H9 (cell line): ENCODE measurements around the gene SORCS2. TPM values are rescaled to one million over a fixed set of nuclear protein-coding genes. Genes with fewer than 3 reads are reported as not detected.

Experiments used
- DNase-seq: peaks from one replicate; pipeline ENCODE4 v3.0.0-alpha.2; 2017
- H2AFZ ChIP-seq: one replicate; pipeline ENCODE4 v1.6.1; 2013; ENCODE audit warnings: mild to moderate bottlenecking, low read length, control low read depth, moderate library complexity
- H2AK5ac ChIP-seq: 2 replicates; pipeline ENCODE4 v1.6.1; 2013; ENCODE audit warnings: low read length, control low read depth, mixed read lengths; ENCODE audit not compliant: insufficient read length
- H2BK120ac ChIP-seq: one replicate; pipeline ENCODE4 v1.6.1; 2013; ENCODE audit warnings: low read depth, mild to moderate bottlenecking, low read length, control low read depth, inconsistent platforms; ENCODE audit not compliant: poor library complexity, severe bottlenecking
- H2BK12ac ChIP-seq: 2 replicates; pipeline ENCODE4 v1.6.1; 2013; ENCODE audit warnings: low read length, control low read depth, mixed read lengths, low read depth; ENCODE audit not compliant: insufficient read length
- H2BK15ac ChIP-seq: 2 replicates; pipeline ENCODE4 v1.6.1; 2013; ENCODE audit warnings: low read depth, low read length, control low read depth
- H2BK20ac ChIP-seq: one replicate; pipeline ENCODE4 v1.6.1; 2013; ENCODE audit warnings: low read depth, mild to moderate bottlenecking, low read length, control low read depth, inconsistent platforms; ENCODE audit not compliant: poor library complexity, severe bottlenecking
- H2BK5ac ChIP-seq: 2 replicates; pipeline ENCODE4 v1.6.1; 2013; ENCODE audit warnings: low read length, control low read depth, mixed read lengths; ENCODE audit not compliant: insufficient read length
- H3K14ac ChIP-seq: 2 replicates; pipeline ENCODE4 v1.6.1; 2013; ENCODE audit warnings: low read length, control low read depth; ENCODE audit not compliant: insufficient read depth
- H3K18ac ChIP-seq: 2 replicates; pipeline ENCODE4 v1.6.1; 2013; ENCODE audit warnings: low read depth, mild to moderate bottlenecking, mixed read lengths, low read length, control low read depth; ENCODE audit not compliant: insufficient read length
- H3K23ac ChIP-seq: 2 replicates; pipeline ENCODE4 v1.6.1; 2013; ENCODE audit warnings: low read length, control low read depth, mixed read lengths, low read depth; ENCODE audit not compliant: insufficient read length
- H3K23me2 ChIP-seq: 2 replicates; pipeline ENCODE4 v1.6.1; 2013; ENCODE audit warnings: low read depth, mild to moderate bottlenecking, mixed read lengths, low read length, control low read depth; ENCODE audit not compliant: insufficient read length, poor library complexity, severe bottlenecking
- H3K27ac ChIP-seq: 2 replicates; pipeline ENCODE4 v1.5.1; 2013; ENCODE audit warnings: low read length, control low read depth, mixed read lengths, low read depth; ENCODE audit not compliant: insufficient read length
- H3K27me3 ChIP-seq: 2 replicates; pipeline ENCODE4 v1.6.1; 2013; ENCODE audit warnings: low read length, control low read depth, inconsistent platforms; ENCODE audit not compliant: insufficient read depth
- H3K4ac ChIP-seq: 2 replicates; pipeline ENCODE4 v1.6.1; 2013; ENCODE audit warnings: low read depth, mild to moderate bottlenecking, control low read depth, inconsistent platforms, low read length, moderate library complexity
- H3K4me1 ChIP-seq: 2 replicates; pipeline ENCODE4 v1.6.1; 2013; ENCODE audit warnings: low read length, control low read depth, inconsistent platforms; ENCODE audit not compliant: insufficient read depth
- H3K4me2 ChIP-seq: 2 replicates; pipeline ENCODE4 v1.6.1; 2013; ENCODE audit warnings: low read length, control low read depth, mixed read lengths; ENCODE audit not compliant: insufficient read length, insufficient read depth
- H3K56ac ChIP-seq: 2 replicates; pipeline ENCODE4 v1.6.1; 2013; ENCODE audit warnings: low read depth, mild to moderate bottlenecking, mixed read lengths, low read length, control low read depth; ENCODE audit not compliant: insufficient read length
- H3K79me1 ChIP-seq: 2 replicates; pipeline ENCODE4 v1.6.1; 2013; ENCODE audit warnings: low read depth, mild to moderate bottlenecking, moderate library complexity, low read length, control low read depth, inconsistent platforms; ENCODE audit not compliant: insufficient read depth, poor library complexity, severe bottlenecking
- H3K79me2 ChIP-seq: 2 replicates; pipeline ENCODE4 v1.6.1; 2013; ENCODE audit warnings: low read length, control low read depth, inconsistent platforms; ENCODE audit not compliant: insufficient read depth
- H3K9ac ChIP-seq: 2 replicates; pipeline ENCODE4 v1.6.1; 2013; ENCODE audit warnings: low read length, control low read depth, mixed read lengths; ENCODE audit not compliant: insufficient read length; ENCODE audit errors: extremely low read depth
- H3K9me3 ChIP-seq: one replicate; pipeline ENCODE4 v1.6.1; 2013; ENCODE audit warnings: low read depth, low read length, inconsistent platforms; ENCODE audit not compliant: control insufficient read depth
- H3T11ph ChIP-seq: one replicate; pipeline ENCODE4 v1.6.1; 2013; ENCODE audit warnings: mild to moderate bottlenecking, low read length, control low read depth, inconsistent platforms
- H4K20me1 ChIP-seq: one replicate; pipeline ENCODE4 v1.6.1; 2013; ENCODE audit not compliant: control insufficient read depth, insufficient read length, insufficient read depth
- H4K5ac ChIP-seq: 2 replicates; pipeline ENCODE4 v1.6.1; 2013; ENCODE audit warnings: low read depth, mild to moderate bottlenecking, mixed read lengths, low read length, control low read depth; ENCODE audit not compliant: insufficient read length
- H4K8ac ChIP-seq: replicated peaks from 2 replicates; pipeline ENCODE4 v1.6.1; 2013; ENCODE audit warnings: low read length, control low read depth, mixed read lengths, low read depth; ENCODE audit not compliant: insufficient read length
- H4K91ac ChIP-seq: 2 replicates; pipeline ENCODE4 v1.6.1; 2013; ENCODE audit warnings: low read depth, mild to moderate bottlenecking, moderate library complexity, mixed read lengths, low read length, control low read depth; ENCODE audit not compliant: insufficient read length
- H3K27ac Mint-ChIP-seq, 3 experiments: 2 replicates in 2 of 3; 3 replicates in 1 of 3; pipeline ENCODE4 v1.8.0; 2020 to 2021; ENCODE audit warnings: mixed read lengths in 3 of 3, mild to moderate bottlenecking in 1 of 3, moderate library complexity in 1 of 3
- H3K27me3 Mint-ChIP-seq: 2 replicates; pipeline ENCODE4 v1.8.0; 2021; ENCODE audit warnings: low read depth, mild to moderate bottlenecking, moderate library complexity, mixed read lengths
- H3K36me3 Mint-ChIP-seq, 3 experiments: 2 replicates in 2 of 3; 3 replicates in 1 of 3; pipeline ENCODE4 v1.8.0; 2020 to 2021; ENCODE audit warnings: low read depth in 3 of 3, mixed read lengths in 3 of 3; ENCODE audit not compliant: insufficient read depth in 1 of 3
- H3K4me1 Mint-ChIP-seq, 2 experiments: 2 replicates each; pipeline ENCODE4 v1.8.0; 2020; ENCODE audit warnings: mixed read lengths in 2 of 2
- H3K4me3 Mint-ChIP-seq, 2 experiments: 2 replicates in 1 of 2; 3 replicates in 1 of 2; pipeline ENCODE4 v1.8.0; 2020 to 2021; ENCODE audit warnings: mild to moderate bottlenecking in 2 of 2, mixed read lengths in 2 of 2, moderate library complexity in 1 of 2
- H3K9me3 Mint-ChIP-seq, 2 experiments: 2 replicates in 1 of 2; 3 replicates in 1 of 2; pipeline ENCODE4 v1.8.0; 2020; ENCODE audit warnings: mild to moderate bottlenecking in 2 of 2, mixed read lengths in 2 of 2, moderate library complexity in 1 of 2
- WGBS: extraction: QIAGEN DNeasy Blood & Tissue Kit; methylation state at CpG from one replicate; pipeline ENCODE4 v1.1.7; 2013; ENCODE audit warnings: missing lambda C conversion rate, low lambda C conversion rate, mixed read lengths; ENCODE audit not compliant: insufficient read length; ENCODE audit errors: extremely low coverage; 5-methylcytosine and 5-hydroxymethylcytosine counted together
- total RNA-seq: library from RNA; stranded (reverse); gene quantifications from 2 replicates; pipeline ENCODE4 v1.2.1, GENCODE V29; 2021
- TF ChIP-seq, protein P1 (sequence below): fragments of 200-600 bp; sonication (generic); conservative IDR thresholded peaks from 3 replicates; pipeline ENCODE4 v1.8.0; 2021; ENCODE audit warnings: antibody characterized with exemption, mild to moderate bottlenecking

Gene SORCS2
- total RNA-seq, 1 experiment from 2014 or later = 0.57 TPM

DNA sequence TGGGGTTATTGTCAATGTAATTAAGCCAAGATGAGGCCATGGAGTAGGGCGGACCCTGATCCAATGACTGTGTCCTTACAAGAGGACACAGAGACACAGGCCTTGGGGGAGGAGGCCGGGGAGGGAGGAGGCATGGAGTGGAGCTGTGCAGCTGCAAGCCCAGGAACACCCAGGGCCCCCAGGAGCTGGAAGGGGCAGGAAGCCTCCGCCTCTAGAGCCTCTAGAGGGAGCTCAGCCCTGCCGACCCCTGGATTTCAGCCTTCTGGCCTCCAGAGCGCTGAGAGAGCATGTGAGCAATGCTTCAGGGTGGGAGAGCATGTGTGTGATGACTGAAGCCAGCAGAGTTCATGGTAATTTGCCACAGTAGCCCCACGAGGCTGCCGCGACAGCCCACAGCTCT, 512.7 kb downstream of the SORCS2 start:
- Mint-ChIP-seq H3K4me1 (peaks cover 4 to 22% of the 10 kb centered on the region in 2 experiments), H3K9me3 (no peaks in the 10 kb centered on the region), H3K4me3 (no peak overlapping the region), H3K36me3 (no peaks in the 10 kb centered on the region), H3K27ac (no peak overlapping the region; a peak in 1 of 7 replicates), H3K27me3 (no peaks in the 10 kb centered on the region; the same call in none of the 2 replicates)
- Histone ChIP-seq H4K8ac (no peak overlapping the region), H3K9me3 (no peaks in the 10 kb centered on the region), H2BK5ac (no peak overlapping the region), H3T11ph (no peak overlapping the region), H3K4me1 (no peaks in the 10 kb centered on the region), H2BK20ac (no peak overlapping the region), H3K4ac (no peak overlapping the region), H4K91ac (no peak overlapping the region), H4K5ac (no peak overlapping the region), H3K14ac (no peak overlapping the region; the same call in 1 of the 2 replicates), H3K18ac (no peak overlapping the region), H3K4me2 (no peak overlapping the region), H3K23ac (no peak overlapping the region), H2AK5ac (no peak overlapping the region), H3K23me2 (no peaks in the 10 kb centered on the region), H3K79me1 (no peaks in the 10 kb centered on the region), H2BK15ac (no peak overlapping the region), H4K20me1 (no peaks in the 10 kb centered on the region), H3K9ac (no peak overlapping the region), H3K27ac (no peak overlapping the region), H2BK12ac (no peak overlapping the region), H2AFZ (no peak overlapping the region), H2BK120ac (no peak overlapping the region), H3K27me3 (no peaks in the 10 kb centered on the region), H3K79me2 (no peaks in the 10 kb centered on the region), H3K56ac (no peak overlapping the region)
- WGBS = no CpG with 5 or more reads among the region's 8 CpGs
- peak; percentile 69 for DNase-seq
- TF ChIP-seq, protein P1, sequence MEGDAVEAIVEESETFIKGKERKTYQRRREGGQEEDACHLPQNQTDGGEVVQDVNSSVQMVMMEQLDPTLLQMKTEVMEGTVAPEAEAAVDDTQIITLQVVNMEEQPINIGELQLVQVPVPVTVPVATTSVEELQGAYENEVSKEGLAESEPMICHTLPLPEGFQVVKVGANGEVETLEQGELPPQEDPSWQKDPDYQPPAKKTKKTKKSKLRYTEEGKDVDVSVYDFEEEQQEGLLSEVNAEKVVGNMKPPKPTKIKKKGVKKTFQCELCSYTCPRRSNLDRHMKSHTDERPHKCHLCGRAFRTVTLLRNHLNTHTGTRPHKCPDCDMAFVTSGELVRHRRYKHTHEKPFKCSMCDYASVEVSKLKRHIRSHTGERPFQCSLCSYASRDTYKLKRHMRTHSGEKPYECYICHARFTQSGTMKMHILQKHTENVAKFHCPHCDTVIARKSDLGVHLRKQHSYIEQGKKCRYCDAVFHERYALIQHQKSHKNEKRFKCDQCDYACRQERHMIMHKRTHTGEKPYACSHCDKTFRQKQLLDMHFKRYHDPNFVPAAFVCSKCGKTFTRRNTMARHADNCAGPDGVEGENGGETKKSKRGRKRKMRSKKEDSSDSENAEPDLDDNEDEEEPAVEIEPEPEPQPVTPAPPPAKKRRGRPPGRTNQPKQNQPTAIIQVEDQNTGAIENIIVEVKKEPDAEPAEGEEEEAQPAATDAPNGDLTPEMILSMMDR = peak; percentile 46
